PC-3 (cell line): ENCODE measurements around the gene PNISR. TPM values are rescaled to one million over a fixed set of nuclear protein-coding genes. Genes with fewer than 3 reads are reported as not detected.

Experiments
- ATAC-seq: fragments of 200-7000 bp; cut with Tn5 transposase; 2 replicates; pipeline ENCODE4 v1.9.1; 2020; ENCODE audit warnings: mild to moderate bottlenecking, moderate library complexity
- BruUV-seq: library from RNA; stranded (reverse); fragments of 400-500 nt; replicated peaks from 2 replicates; lab custom pipeline; 2021; lab: Mats Ljungman, UMichigan
- CTCF ChIA-PET: fragments of 300-600 bp; sonication (Branson Sonifier 250); formaldehyde crosslinking; loops from one replicate; lab custom pipeline; 2022; ENCODE audit warnings: antibody characterized with exemption; lab: Charles Lee
- POLR2A ChIA-PET: fragments of 300-600 bp; sonication (Branson Sonifier 250); formaldehyde crosslinking; loops from one replicate; lab custom pipeline; 2022; ENCODE audit warnings: antibody characterized with exemption; ENCODE audit not compliant: unreplicated experiment; lab: Charles Lee
- DNase-seq: peaks from one replicate; pipeline ENCODE4 v3.0.0-alpha.2; 2015
- H2AFZ ChIP-seq: fragments of 300-600 bp; sonication (generic); 2 replicates; pipeline ENCODE4 v1.6.0; 2016; ENCODE audit warnings: antibody characterized with exemption, low read length
- H3F3A ChIP-seq: fragments of 300-600 bp; sonication (generic); one replicate; pipeline ENCODE4 v1.6.0; 2017; ENCODE audit warnings: antibody characterized with exemption, low read length, control low read depth, mild to moderate bottlenecking; ENCODE audit not compliant: unreplicated experiment
- H3K27ac ChIP-seq: fragments of 300-600 bp; sonication (generic); 2 replicates; pipeline ENCODE4 v1.5.1; 2016; ENCODE audit warnings: mild to moderate bottlenecking, low read length
- H3K27me3 ChIP-seq: fragments of 300-600 bp; sonication (generic); 2 replicates; pipeline ENCODE4 v1.6.1; 2016; ENCODE audit warnings: low read length, mixed read lengths
- H3K36me3 ChIP-seq: fragments of 300-600 bp; sonication (generic); 2 replicates; pipeline ENCODE4 v1.6.1; 2016; ENCODE audit warnings: low read depth, mixed run types, low read length, mixed read lengths
- H3K4me1 ChIP-seq: fragments of 300-600 bp; sonication (generic); 2 replicates; pipeline ENCODE4 v1.5.1; 2016; ENCODE audit warnings: low read length; ENCODE audit not compliant: insufficient read depth
- H3K4me2 ChIP-seq: fragments of 300-600 bp; sonication (generic); 2 replicates; pipeline ENCODE4 v1.6.0; 2016; ENCODE audit warnings: low read length
- H3K4me3 ChIP-seq: fragments of 300-600 bp; sonication (generic); 2 replicates; pipeline ENCODE4 v1.5.1; 2016; ENCODE audit warnings: mild to moderate bottlenecking, low read length, mixed read lengths
- H3K79me2 ChIP-seq: fragments of 300-600 bp; sonication (generic); 2 replicates; pipeline ENCODE4 v1.6.1; 2017; ENCODE audit warnings: low read length, mixed read lengths
- H3K9ac ChIP-seq: fragments of 300-600 bp; sonication (generic); 2 replicates; pipeline ENCODE4 v1.6.0; 2016; ENCODE audit warnings: mild to moderate bottlenecking, low read length
- H3K9me2 ChIP-seq: fragments of 300-600 bp; sonication (generic); replicated peaks from 2 replicates; pipeline ENCODE4 v1.6.1; 2016; ENCODE audit warnings: mixed run types, low read length, mixed read lengths
- H3K9me3 ChIP-seq: fragments of 300-600 bp; sonication (generic); 2 replicates; pipeline ENCODE4 v1.6.1; 2016; ENCODE audit warnings: low read length, mixed read lengths
- H4K20me1 ChIP-seq: fragments of 300-600 bp; sonication (generic); 2 replicates; pipeline ENCODE4 v1.6.1; 2016; ENCODE audit warnings: low read length, mixed read lengths
- CTCF ChIP-seq: fragments of 300-600 bp; sonication (generic); conservative IDR thresholded peaks from 2 replicates; pipeline ENCODE4 v1.5.1; 2017; ENCODE audit warnings: antibody characterized with exemption, low read depth, mild to moderate bottlenecking, low read length
- EZH2 ChIP-seq: fragments of 300-600 bp; sonication (generic); IDR thresholded peaks from one replicate; pipeline ENCODE4 v1.6.1; 2017; ENCODE audit warnings: antibody characterized with exemption, mild to moderate bottlenecking, low read length; ENCODE audit not compliant: unreplicated experiment
- EZH2phosphoT487 ChIP-seq: fragments of 300-600 bp; sonication (generic); IDR thresholded peaks from 2 replicates; pipeline ENCODE4 v1.6.1; 2018; ENCODE audit warnings: mild to moderate bottlenecking, antibody characterized with exemption, low read length, borderline replicate concordance
- intact Hi-C: fragments of 100-400 bp; cut with micrococcal nuclease; formaldehyde crosslinking; loops from 2 replicates; pipeline ENCODE4 v1.9.0; 2023
- total RNA-seq: library from RNA; depleted of rRNA; stranded (reverse); fragments of >200 nt; gene quantifications from 2 replicates; pipeline ENCODE4 v1.2.3, GENCODE V29; 2014

PNISR gene
- total RNA-seq, 1 experiment from 2014 or later = 42.5 TPM

GRCh38 chr6:99356641-99357040 is 68.5 kb downstream of the PNISR start:
- Histone ChIP-seq H3K4me1 (no peaks in the 10 kb centered on the region), H4K20me1 (no peaks in the 10 kb centered on the region), H3K9ac (no peak overlapping the region), H3K27ac (no peak overlapping the region), H3K4me3 (no peak overlapping the region), H3K4me2 (no peak overlapping the region), H3K9me3 (no peaks in the 10 kb centered on the region), H2AFZ (no peak overlapping the region), H3K36me3 (no peaks in the 10 kb centered on the region), H3K79me2 (no peaks in the 10 kb centered on the region), H3K27me3 (no peaks in the 10 kb centered on the region), H3F3A (no peaks in the 10 kb centered on the region), H3K9me2 (no peaks in the 10 kb centered on the region)
- no peak for DNase-seq
- intact Hi-C loops = no loop called here
- TF ChIP-seq EZH2phosphoT487 (no peak), CTCF (no peak), EZH2 (no peak)
- POLR2A ChIA-PET = no interaction called here
- no TSS peak for BruUV-seq
- CTCF ChIA-PET = no interaction called here
- no peak for ATAC-seq

GRCh38 chr6:99354983-99355382 is 70.1 kb downstream of the PNISR start:
- Histone ChIP-seq H3K79me2 (no peaks in the 10 kb centered on the region), H3K4me2 (no peak overlapping the region), H3K27ac (no peak overlapping the region), H3K27me3 (no peaks in the 10 kb centered on the region), H3K9me3 (no peaks in the 10 kb centered on the region), H2AFZ (no peak overlapping the region), H3K4me3 (no peak overlapping the region), H3K9ac (no peak overlapping the region), H3F3A (no peaks in the 10 kb centered on the region), H3K9me2 (no peaks in the 10 kb centered on the region), H3K4me1 (no peaks in the 10 kb centered on the region), H3K36me3 (no peaks in the 10 kb centered on the region), H4K20me1 (no peaks in the 10 kb centered on the region)
- BruUV-seq = no TSS peak
- intact Hi-C loops = no loop called here
- DNase-seq = no peak
- TF ChIP-seq EZH2 (no peak), EZH2phosphoT487 (no peak), CTCF (no peak)
- ATAC-seq = no peak
- POLR2A ChIA-PET = no interaction called here
- CTCF ChIA-PET = no interaction called here

- intact Hi-C loops = no loop called here
- CTCF ChIA-PET = no interaction called here
Measured at GRCh38 chr6:99353126-99353525, 72.0 kb downstream of the PNISR start.

More at GRCh38 chr6:99353126-99353525, 72.0 kb downstream of the PNISR start:
- no peaks in the 10 kb centered on the region for H3K36me3 ChIP-seq
- no peaks in the 10 kb centered on the region for H3K27me3 ChIP-seq
- DNase-seq (no peak), ATAC-seq (no peak)
- no peak overlapping the region for H2AFZ ChIP-seq
- TF ChIP-seq EZH2 (no peak), CTCF (no peak), EZH2phosphoT487 (no peak)
- no peaks in the 10 kb centered on the region for H4K20me1 ChIP-seq
- no peak overlapping the region for H3K4me2 ChIP-seq
- H3K4me3 ChIP-seq = no peak overlapping the region
- H3K27ac ChIP-seq = no peak overlapping the region
- H3F3A ChIP-seq = no peaks in the 10 kb centered on the region
- no peaks in the 10 kb centered on the region for H3K9me3 ChIP-seq
- POLR2A ChIA-PET = no interaction called here
- no TSS peak for BruUV-seq
- H3K9me2 ChIP-seq = no peaks in the 10 kb centered on the region
- H3K79me2 ChIP-seq = no peaks in the 10 kb centered on the region
- H3K9ac ChIP-seq = no peak overlapping the region
- H3K4me1 ChIP-seq = peaks cover 8% of the 10 kb centered on the region; the same call in 1 of the 2 replicates
